Fibroblast of villous mesenchyme (primary cell): ENCODE measurements around the gene MICAL2. TPM values are rescaled to one million over a fixed set of nuclear protein-coding genes. Genes with fewer than 3 reads are reported as not detected.

Experiments used
- DNase-seq: peaks from one replicate; pipeline ENCODE4 v3.0.0-alpha.2; 2010; ENCODE audit warnings: low read depth
- H3K4me3 ChIP-seq: 2 replicates; pipeline ENCODE4 v1.5.1; 2011; ENCODE audit warnings: low read depth, mild to moderate bottlenecking, low read length
- CTCF ChIP-seq: IDR thresholded peaks from 2 replicates; pipeline ENCODE4 v1.5.1; 2012; ENCODE audit warnings: low read depth, mild to moderate bottlenecking, low read length; ENCODE audit not compliant: insufficient read depth
- total RNA-seq: library from RNA; depleted of rRNA; stranded (reverse); fragments of >200 nt; gene quantifications from 2 replicates; pipeline ENCODE4 v1.2.3, GENCODE V29; 2012

Gene MICAL2
- total RNA-seq, 1 donor = 164 TPM

DNA sequence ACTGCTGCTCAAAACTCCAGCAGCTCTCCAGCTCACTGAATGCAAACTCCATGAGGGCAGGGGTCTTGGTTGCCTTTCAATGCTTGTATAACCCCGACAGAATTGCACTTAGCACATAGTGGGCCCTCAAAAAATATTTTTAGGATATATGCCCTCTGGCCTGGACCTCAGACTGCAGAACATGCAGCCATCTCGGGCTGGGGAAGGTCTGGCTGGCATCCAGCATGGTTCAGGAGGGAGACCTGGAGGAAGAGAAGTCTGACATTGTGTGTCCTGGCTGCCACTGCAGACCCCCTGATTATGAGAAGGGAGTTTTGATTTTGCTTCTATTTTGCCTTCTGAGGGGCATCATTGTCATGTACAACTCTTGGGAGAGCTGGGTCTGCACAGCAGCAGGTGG lies 157.5 kb downstream of the MICAL2 start:
- no peak for TF ChIP-seq CTCF
- no peak overlapping the region for H3K4me3 ChIP-seq
- DNase-seq = no peak

DNA sequence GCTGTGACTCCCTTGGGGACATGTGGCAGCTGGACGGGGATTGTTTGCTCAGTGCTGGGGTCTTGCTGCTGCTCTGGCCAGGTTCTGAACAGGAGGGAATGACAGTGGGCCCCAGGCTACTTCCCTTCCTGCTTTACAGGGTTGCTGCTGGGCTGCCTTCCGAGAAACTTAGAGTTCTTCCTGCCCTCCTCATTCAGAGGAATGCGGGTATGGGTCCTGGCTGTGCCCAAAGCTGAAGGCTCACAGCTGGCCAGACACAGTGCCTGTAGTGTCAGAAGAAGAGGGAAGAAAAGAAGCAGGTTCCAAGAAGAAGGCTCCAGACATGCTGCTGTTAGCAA lies 158.7 kb downstream of the MICAL2 start:
- DNase-seq = peak; percentile 61
- H3K4me3 ChIP-seq = no peak overlapping the region
- no peak for TF ChIP-seq CTCF

GRCh38 chr11:12269446-12270214 lies 159.2 kb downstream of the MICAL2 start:
- DNase-seq = no peak
- TF ChIP-seq CTCF = no peak
- H3K4me3 ChIP-seq = no peak overlapping the region

DNA sequence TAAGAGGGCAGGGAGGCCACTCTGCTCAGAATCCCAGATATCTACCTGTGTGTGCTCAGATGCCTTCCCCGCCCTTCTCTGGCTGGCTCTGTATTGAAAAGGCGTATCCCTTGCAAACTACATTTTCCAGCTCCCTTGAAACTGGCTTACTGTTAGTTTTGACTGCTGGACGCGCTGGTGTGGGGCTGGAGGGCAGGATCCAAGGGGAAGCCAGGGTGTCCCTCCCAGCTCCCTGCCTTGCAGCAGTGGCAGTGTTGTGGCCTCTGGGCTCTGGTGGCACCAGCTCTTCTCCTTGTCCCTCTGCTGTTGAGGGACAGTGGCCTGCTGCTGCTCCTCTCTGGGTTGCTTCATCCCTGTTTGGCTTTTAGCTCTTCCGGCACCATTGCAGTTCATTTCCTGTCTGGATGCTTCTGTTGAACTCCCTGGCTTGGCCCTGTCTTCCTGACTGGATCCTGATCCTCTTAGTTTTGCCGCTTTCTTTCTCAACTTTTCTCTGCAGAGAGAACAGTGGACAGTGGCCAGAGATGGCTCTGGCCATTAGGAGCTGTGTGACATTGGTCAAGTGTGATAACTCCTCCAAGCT lies 159.9 kb downstream of the MICAL2 start:
- H3K4me3 ChIP-seq = no peak overlapping the region
- no peak for TF ChIP-seq CTCF
- peak; percentile 18 for DNase-seq

DNA sequence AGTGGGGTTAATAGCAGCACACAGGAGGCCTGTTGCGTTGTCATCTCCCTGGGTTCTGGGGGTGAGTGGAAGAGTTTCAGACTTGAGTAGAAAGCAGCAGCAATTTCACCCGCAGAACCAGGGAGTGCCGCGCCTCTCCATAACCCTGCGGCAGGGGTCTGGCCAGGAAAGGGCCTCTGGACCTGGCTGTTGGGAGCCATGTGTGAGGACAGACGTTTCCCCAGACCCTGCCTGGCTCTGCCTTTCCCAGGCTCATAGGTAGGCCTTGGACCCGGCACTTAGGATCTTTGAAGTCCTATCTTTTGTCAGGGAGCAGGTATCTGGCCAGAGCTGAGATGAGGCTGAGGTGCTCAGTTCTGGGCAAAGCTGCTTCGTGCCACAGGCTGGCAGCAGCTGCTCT lies 160.4 kb downstream of the MICAL2 start:
- no peak for DNase-seq
- H3K4me3 ChIP-seq = no peak overlapping the region
- no peak for TF ChIP-seq CTCF

DNA sequence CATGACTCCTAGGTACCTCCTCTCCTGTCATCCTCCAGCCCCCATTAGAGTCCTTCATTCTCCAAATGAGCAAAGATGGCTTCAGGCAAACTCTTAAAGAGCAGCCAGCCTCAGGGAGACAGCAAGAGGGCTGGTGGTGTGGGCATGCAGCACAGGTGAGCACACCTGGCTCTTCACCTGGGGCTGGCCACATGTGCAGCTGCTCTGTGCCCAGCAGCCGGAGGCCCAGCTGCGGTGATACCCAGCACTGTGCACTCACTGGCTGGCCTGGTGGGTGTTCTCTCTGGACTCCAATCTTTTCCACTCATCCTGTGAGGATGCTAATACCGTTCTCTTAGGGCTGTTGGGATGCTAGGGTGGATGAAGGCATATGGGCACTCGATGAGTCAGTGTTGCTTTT lies 160.9 kb downstream of the MICAL2 start:
- no peak for TF ChIP-seq CTCF
- no peak for DNase-seq
- no peak overlapping the region for H3K4me3 ChIP-seq
